Neural cell (in vitro differentiated cells): ENCODE results near the gene TPST2. TPM values are rescaled to one million over a fixed set of nuclear protein-coding genes. Genes with fewer than 3 reads are reported as not detected.

Experiments used
- H2AFZ ChIP-seq: fragments of 200-600, 300-800 bp; sonication (generic), shearing (Covaris generic); 2 replicates; pipeline ENCODE4 v1.6.0; 2014; ENCODE audit warnings: low read depth, mild to moderate bottlenecking, antibody characterized with exemption, low read length, moderate library complexity
- H3F3A ChIP-seq: fragments of 200-600 bp; shearing (Covaris generic); 2 replicates; pipeline ENCODE4 v1.6.1; 2016; ENCODE audit warnings: mild to moderate bottlenecking, moderate library complexity, mixed read lengths, antibody characterized with exemption, low read length; ENCODE audit not compliant: insufficient read depth, poor library complexity, severe bottlenecking
- H3K27ac ChIP-seq: fragments of 200-600, 300-800 bp; sonication (generic), shearing (Covaris generic); 2 replicates; pipeline ENCODE4 v1.5.1; 2014; ENCODE audit warnings: mild to moderate bottlenecking, low read length, moderate library complexity
- H3K27me3 ChIP-seq: fragments of 300-800, 200-600 bp; sonication (generic), shearing (Covaris generic); 2 replicates; pipeline ENCODE4 v1.6.0; 2014; ENCODE audit warnings: mild to moderate bottlenecking, low read depth, low read length, moderate library complexity; ENCODE audit not compliant: insufficient read depth
- H3K36me3 ChIP-seq: fragments of 300-800, 200-600 bp; sonication (generic), shearing (Covaris generic); 2 replicates; pipeline ENCODE4 v1.5.1; 2014; ENCODE audit warnings: mild to moderate bottlenecking, antibody characterized with exemption, low read length, moderate library complexity; ENCODE audit not compliant: insufficient read depth
- H3K4me2 ChIP-seq: fragments of 300-800, 200-600 bp; sonication (generic), shearing (Covaris generic); 2 replicates; pipeline ENCODE4 v1.6.0; 2014; ENCODE audit warnings: mild to moderate bottlenecking, low read length
- H3K4me3 ChIP-seq: fragments of 300-800, 200-600 bp; sonication (generic), shearing (Covaris generic); 2 replicates; pipeline ENCODE4 v1.5.1; 2014; ENCODE audit warnings: mild to moderate bottlenecking, low read length, moderate library complexity
- H3K79me2 ChIP-seq: fragments of 200-600 bp; shearing (Covaris generic); replicated peaks from 2 replicates; pipeline ENCODE4 v1.6.0; 2014; ENCODE audit warnings: mild to moderate bottlenecking, low read length, moderate library complexity; ENCODE audit not compliant: insufficient read depth
- H3K9ac ChIP-seq: fragments of 300-800, 200-600 bp; sonication (generic), shearing (Covaris generic); 2 replicates; pipeline ENCODE4 v1.6.1; 2016; ENCODE audit warnings: mild to moderate bottlenecking, low read length, mixed read lengths
- H3K9me2 ChIP-seq: fragments of 200-600 bp; shearing (Covaris generic); 2 replicates; pipeline ENCODE4 v1.6.1; 2016; ENCODE audit warnings: mild to moderate bottlenecking, low read length, mixed read lengths; ENCODE audit not compliant: insufficient read depth
- H3K9me3 ChIP-seq: fragments of 200-600, 300-800 bp; sonication (generic), shearing (Covaris generic); 2 replicates; pipeline ENCODE4 v1.6.1; 2016; ENCODE audit warnings: mild to moderate bottlenecking, mixed run types, low read length, moderate library complexity, mixed read lengths
- H4K20me1 ChIP-seq: fragments of 200-600 bp; shearing (Covaris generic); 2 replicates; pipeline ENCODE4 v1.6.1; 2016; ENCODE audit warnings: mild to moderate bottlenecking, mixed run types; ENCODE audit not compliant: insufficient read depth
- CTCF ChIP-seq: fragments of 450-650 bp; IDR thresholded peaks from 2 replicates; pipeline ENCODE4 v1.5.1; 2014; ENCODE audit warnings: antibody characterized with exemption, mild to moderate bottlenecking, moderate library complexity; ENCODE audit not compliant: poor library complexity, severe bottlenecking
- EP300 ChIP-seq: fragments of 450-650 bp; conservative IDR thresholded peaks from 2 replicates; pipeline ENCODE4 v1.6.1; 2014; ENCODE audit warnings: antibody characterized with exemption, mild to moderate bottlenecking, moderate library complexity; ENCODE audit not compliant: poor library complexity, severe bottlenecking
- EZH2 ChIP-seq: fragments of 200-600, 300-800 bp; shearing (Covaris generic), sonication (generic); IDR thresholded peaks from 2 replicates; pipeline ENCODE4 v1.6.1; 2014; ENCODE audit warnings: antibody characterized with exemption, low read length, borderline replicate concordance, mild to moderate bottlenecking; ENCODE audit not compliant: insufficient read depth, poor library complexity, severe bottlenecking
- MXI1 ChIP-seq: fragments of 450-650 bp; conservative IDR thresholded peaks from 2 replicates; pipeline ENCODE4 v1.6.1; 2014; ENCODE audit warnings: antibody characterized with exemption, mild to moderate bottlenecking; ENCODE audit not compliant: poor library complexity, severe bottlenecking
- POLR2AphosphoS5 ChIP-seq: IDR thresholded peaks from 2 replicates; pipeline ENCODE4 v1.6.1; 2012
- RAD21 ChIP-seq: fragments of 450-650 bp; conservative IDR thresholded peaks from 2 replicates; pipeline ENCODE4 v1.6.1; 2014; ENCODE audit warnings: antibody characterized with exemption, mild to moderate bottlenecking, moderate library complexity
- REST ChIP-seq: IDR thresholded peaks from 2 replicates; pipeline ENCODE4 v1.6.1; 2012; ENCODE audit warnings: borderline replicate concordance
- SMC3 ChIP-seq: fragments of 450-650 bp; conservative IDR thresholded peaks from 2 replicates; pipeline ENCODE4 v1.6.1; 2014; ENCODE audit warnings: antibody characterized with exemption, mild to moderate bottlenecking, moderate library complexity; ENCODE audit not compliant: poor library complexity
- TAF1 ChIP-seq: IDR thresholded peaks from 2 replicates; pipeline ENCODE4 v1.6.1; 2012; ENCODE audit warnings: low read depth
- polyA plus RNA-seq: library from polyadenylated mRNA; depleted of rRNA; stranded (reverse); fragments of >200 nt; gene quantifications from 2 replicates; pipeline ENCODE4 v1.2.3, GENCODE V29; 2014

The TPST2 gene
- polyA plus RNA-seq, 1 donor from 2014 or later: 16.6 TPM

GRCh38 chr22:26608129-26608528, 18.2 kb upstream of the TPST2 start:
- Histone ChIP-seq H3K27ac (no peak overlapping the region), H3K36me3 (no peaks in the 10 kb centered on the region), H3K9me3 (no peaks in the 10 kb centered on the region), H3F3A (no peaks in the 10 kb centered on the region), H2AFZ (no peak overlapping the region), H4K20me1 (no peaks in the 10 kb centered on the region), H3K9me2 (no peaks in the 10 kb centered on the region), H3K4me3 (no peak overlapping the region), H3K4me2 (no peak overlapping the region), H3K9ac (no peak overlapping the region), H3K27me3 (no peaks in the 10 kb centered on the region), H3K79me2 (no peaks in the 10 kb centered on the region)
- TF ChIP-seq SMC3: no peak

- Histone ChIP-seq H3K9ac (no peak overlapping the region), H3K9me2 (no peaks in the 10 kb centered on the region), H3F3A (no peaks in the 10 kb centered on the region), H3K4me3 (no peak overlapping the region), H3K27ac (no peak overlapping the region), H3K4me2 (no peak overlapping the region), H3K36me3 (no peaks in the 10 kb centered on the region), H4K20me1 (no peaks in the 10 kb centered on the region), H3K9me3 (no peaks in the 10 kb centered on the region), H3K79me2 (no peaks in the 10 kb centered on the region), H3K27me3 (no peaks in the 10 kb centered on the region), H2AFZ (no peak overlapping the region)
- TF ChIP-seq MXI1 (no peak), REST (no peak), TAF1 (no peak)
These were observed 16.7 kb upstream of the TPST2 start for GRCh38 chr22:26606611-26607010.

- no peak overlapping the region for H3K4me2 ChIP-seq
- no peak overlapping the region for H2AFZ ChIP-seq
- no peaks in the 10 kb centered on the region for H3F3A ChIP-seq
- H3K9ac ChIP-seq: no peak overlapping the region
- H3K79me2 ChIP-seq: no peaks in the 10 kb centered on the region
- no peaks in the 10 kb centered on the region for H3K27me3 ChIP-seq
- no peaks in the 10 kb centered on the region for H3K9me2 ChIP-seq
- TF ChIP-seq SMC3: no peak
- TF ChIP-seq CTCF: no peak
- TF ChIP-seq EZH2: no peak
- TF ChIP-seq REST: no peak
- no peak for TF ChIP-seq MXI1
- no peak for TF ChIP-seq EP300
- no peak for TF ChIP-seq RAD21
- TF ChIP-seq POLR2AphosphoS5: no peak
- no peak for TF ChIP-seq TAF1
- no peaks in the 10 kb centered on the region for H3K9me3 ChIP-seq
- no peak overlapping the region for H3K27ac ChIP-seq
- H3K36me3 ChIP-seq: no peaks in the 10 kb centered on the region
- H4K20me1 ChIP-seq: no peaks in the 10 kb centered on the region
- H3K4me3 ChIP-seq: no peak overlapping the region
These were observed 14.4 kb upstream of the TPST2 start for GRCh38 chr22:26604368-26604767.
